Endodermal cell (in vitro differentiated cells): ENCODE data around the gene ESR2. TPM values are rescaled to one million over a fixed set of nuclear protein-coding genes. Genes with fewer than 3 reads are reported as not detected.

Experiments
- DNase-seq: peaks from one replicate; pipeline ENCODE4 v3.0.0-alpha.2; 2017
- H3K27ac ChIP-seq: 2 replicates; pipeline ENCODE4 v1.5.1; 2013; ENCODE audit warnings: mild to moderate bottlenecking, low read depth, low read length, moderate library complexity
- H3K27me3 ChIP-seq: 2 replicates; pipeline ENCODE4 v1.6.1; 2013; ENCODE audit warnings: mild to moderate bottlenecking, low read length, moderate library complexity; ENCODE audit not compliant: insufficient read depth, control insufficient read depth, poor library complexity, severe bottlenecking
- H3K36me3 ChIP-seq: 2 replicates; pipeline ENCODE4 v1.7.0; 2013; ENCODE audit warnings: mild to moderate bottlenecking, low read length, moderate library complexity; ENCODE audit not compliant: control insufficient read depth, insufficient read depth
- H3K4me1 ChIP-seq: one replicate; pipeline ENCODE4 v1.7.0; 2013; ENCODE audit warnings: low read length; ENCODE audit not compliant: control insufficient read depth, insufficient read depth
- H3K4me3 ChIP-seq: 2 replicates; pipeline ENCODE4 v1.5.1; 2013; ENCODE audit warnings: mild to moderate bottlenecking, low read length, moderate library complexity
- H3K9ac ChIP-seq: 2 replicates; pipeline ENCODE4 v1.6.1; 2013; ENCODE audit warnings: mild to moderate bottlenecking, low read length, moderate library complexity; ENCODE audit not compliant: poor library complexity, severe bottlenecking; ENCODE audit errors: extremely low read depth
- H3K9me3 ChIP-seq: 2 replicates; pipeline ENCODE4 v1.6.1; 2013; ENCODE audit warnings: mild to moderate bottlenecking, low read length, moderate library complexity; ENCODE audit not compliant: control insufficient read depth
- H3K27ac Mint-ChIP-seq: 2 replicates; pipeline ENCODE4 v1.8.0; 2020; ENCODE audit warnings: mixed read lengths
- H3K27me3 Mint-ChIP-seq: 2 replicates; pipeline ENCODE4 v1.8.0; 2021; ENCODE audit warnings: mild to moderate bottlenecking, mixed read lengths; ENCODE audit not compliant: insufficient read depth
- H3K36me3 Mint-ChIP-seq: 2 replicates; pipeline ENCODE4 v1.8.0; 2020; ENCODE audit warnings: low read depth, mixed read lengths
- H3K4me1 Mint-ChIP-seq: 2 replicates; pipeline ENCODE4 v1.8.0; 2020; ENCODE audit warnings: mixed read lengths
- H3K4me3 Mint-ChIP-seq: 2 replicates; pipeline ENCODE4 v1.8.0; 2020; ENCODE audit warnings: mild to moderate bottlenecking, moderate library complexity, mixed read lengths
- H3K9me3 Mint-ChIP-seq: 2 replicates; pipeline ENCODE4 v1.8.0; 2020; ENCODE audit warnings: mild to moderate bottlenecking, mixed read lengths
- WGBS, 2 experiments: methylation state at CpG; one replicate each; pipeline versions ENCODE4 v1.1.5 to v1.1.7; 2013; ENCODE audit warnings: missing lambda C conversion rate in 2 of 2, mixed read lengths in 1 of 2; ENCODE audit not compliant: insufficient coverage in 1 of 2, insufficient read length in 1 of 2; 5-methylcytosine and 5-hydroxymethylcytosine counted together
- total RNA-seq, 2 donors: library from RNA; stranded (reverse); fragmentation: NEBNext Ultra II Directional in 1 of 2; extraction: Animal tissue kit (Norgen Biotek cat#: 25700) in 1 of 2; gene quantifications; 2 replicates in 1 of 2; 3 replicates in 1 of 2; pipeline ENCODE4 v1.2.1, GENCODE V29; 2021
- TF ChIP-seq, protein P1 (sequence below): fragments of 200-600 bp; sonication (generic); conservative IDR thresholded peaks from 2 replicates; pipeline ENCODE4 v1.5.0; 2021; ENCODE audit warnings: antibody characterized with exemption, mild to moderate bottlenecking

ESR2 gene
- total RNA-seq, 2 donors from 2014 or later = 0.57 to 0.66 TPM

DNA sequence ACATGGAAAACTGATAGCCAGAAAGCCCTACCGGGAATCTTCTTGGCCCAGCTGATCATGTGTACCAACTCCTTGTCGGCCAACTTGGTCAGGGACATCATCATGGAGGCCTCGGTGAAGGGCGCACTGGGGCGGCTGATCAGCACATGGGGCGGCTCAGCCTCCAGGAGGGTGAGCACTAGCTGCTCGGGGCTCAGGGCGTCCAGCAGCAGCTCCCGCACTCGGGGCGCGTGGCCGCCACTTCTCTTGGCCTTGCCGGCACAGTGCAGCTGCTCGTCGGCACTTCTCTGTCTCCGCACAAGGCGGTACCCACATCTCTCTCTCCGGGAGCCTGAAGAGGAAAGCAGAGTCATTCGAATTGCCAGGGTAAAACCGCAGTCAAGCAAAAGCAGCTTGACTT, 33.8 kb downstream of the ESR2 start:
- no peaks in the 10 kb centered on the region for H3K27me3 Mint-ChIP-seq
- H3K9me3 Mint-ChIP-seq = no peaks in the 10 kb centered on the region
- Histone ChIP-seq H3K4me3 (no peak overlapping the region), H3K4me1 (no peaks in the 10 kb centered on the region), H3K27me3 (no peaks in the 10 kb centered on the region), H3K9ac (no peak overlapping the region), H3K27ac (no peak overlapping the region), H3K36me3 (no peaks in the 10 kb centered on the region), H3K9me3 (no peaks in the 10 kb centered on the region)
- H3K27ac Mint-ChIP-seq = no peak overlapping the region
- H3K4me3 Mint-ChIP-seq = no peak overlapping the region
- DNase-seq = no peak
- TF ChIP-seq, protein P1, sequence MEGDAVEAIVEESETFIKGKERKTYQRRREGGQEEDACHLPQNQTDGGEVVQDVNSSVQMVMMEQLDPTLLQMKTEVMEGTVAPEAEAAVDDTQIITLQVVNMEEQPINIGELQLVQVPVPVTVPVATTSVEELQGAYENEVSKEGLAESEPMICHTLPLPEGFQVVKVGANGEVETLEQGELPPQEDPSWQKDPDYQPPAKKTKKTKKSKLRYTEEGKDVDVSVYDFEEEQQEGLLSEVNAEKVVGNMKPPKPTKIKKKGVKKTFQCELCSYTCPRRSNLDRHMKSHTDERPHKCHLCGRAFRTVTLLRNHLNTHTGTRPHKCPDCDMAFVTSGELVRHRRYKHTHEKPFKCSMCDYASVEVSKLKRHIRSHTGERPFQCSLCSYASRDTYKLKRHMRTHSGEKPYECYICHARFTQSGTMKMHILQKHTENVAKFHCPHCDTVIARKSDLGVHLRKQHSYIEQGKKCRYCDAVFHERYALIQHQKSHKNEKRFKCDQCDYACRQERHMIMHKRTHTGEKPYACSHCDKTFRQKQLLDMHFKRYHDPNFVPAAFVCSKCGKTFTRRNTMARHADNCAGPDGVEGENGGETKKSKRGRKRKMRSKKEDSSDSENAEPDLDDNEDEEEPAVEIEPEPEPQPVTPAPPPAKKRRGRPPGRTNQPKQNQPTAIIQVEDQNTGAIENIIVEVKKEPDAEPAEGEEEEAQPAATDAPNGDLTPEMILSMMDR = no peak
- H3K4me1 Mint-ChIP-seq = peaks cover 11% of the 10 kb centered on the region
- WGBS, 2 experiments = 93 to 96% methylated on average over 15 to 21 of the region's 21 CpGs
- no peaks in the 10 kb centered on the region for H3K36me3 Mint-ChIP-seq

DNA sequence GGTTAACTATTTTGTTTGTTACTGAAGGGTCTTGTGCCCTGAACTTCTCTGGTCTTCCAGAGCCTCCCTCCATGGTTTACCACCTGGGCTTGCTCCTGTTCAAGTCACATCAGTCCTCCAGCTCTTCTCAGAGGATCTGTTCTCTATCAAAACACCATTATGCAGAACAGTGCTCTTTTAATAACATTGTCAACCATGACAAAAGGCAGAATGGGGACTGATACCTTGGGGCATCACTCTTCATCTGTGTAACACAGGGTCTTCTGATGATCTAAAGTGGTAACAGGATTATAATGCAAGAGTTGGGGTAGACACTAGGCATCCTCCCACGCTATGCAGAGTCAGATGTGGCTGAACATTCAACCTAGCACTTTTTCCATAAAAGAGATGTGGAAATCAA, 38.4 kb downstream of the ESR2 start:
- TF ChIP-seq, protein P1 = no peak
- H3K27me3 Mint-ChIP-seq = no peaks in the 10 kb centered on the region
- H3K9me3 ChIP-seq = no peaks in the 10 kb centered on the region
- H3K36me3 Mint-ChIP-seq = no peaks in the 10 kb centered on the region
- WGBS, 2 experiments = 96 to 100% methylated on average over 1 of the region's 1 CpG
- no peak for DNase-seq
- no peaks in the 10 kb centered on the region for H3K36me3 ChIP-seq
- no peaks in the 10 kb centered on the region for H3K27me3 ChIP-seq
- no peak overlapping the region for H3K9ac ChIP-seq
- peaks cover 11% of the 10 kb centered on the region for H3K4me1 Mint-ChIP-seq
- H3K9me3 Mint-ChIP-seq = no peaks in the 10 kb centered on the region
- H3K27ac ChIP-seq = no peak overlapping the region
- no peak overlapping the region for H3K4me3 ChIP-seq
- no peaks in the 10 kb centered on the region for H3K4me1 ChIP-seq
- no peak overlapping the region for H3K27ac Mint-ChIP-seq
- no peak overlapping the region for H3K4me3 Mint-ChIP-seq

DNA sequence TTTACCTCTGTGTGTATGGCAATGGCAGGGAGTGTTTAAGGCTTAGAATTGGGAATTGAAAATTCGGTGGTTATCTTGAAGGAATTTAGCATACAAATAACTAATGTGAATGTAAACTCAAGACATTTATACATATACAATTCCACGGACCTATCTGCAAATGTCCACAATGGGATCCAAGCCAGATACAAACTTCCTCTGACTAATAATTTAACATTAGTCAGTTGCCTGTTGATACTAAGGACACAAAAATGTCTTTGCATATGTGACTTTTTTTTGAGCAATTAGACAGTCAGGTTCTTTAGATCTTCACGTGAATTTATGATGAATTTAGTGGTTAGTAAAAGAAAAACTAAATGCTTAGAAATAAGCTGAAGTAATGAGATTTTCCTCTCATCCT, 40.5 kb downstream of the ESR2 start:
- H3K36me3 Mint-ChIP-seq = no peaks in the 10 kb centered on the region
- H3K4me3 ChIP-seq = no peak overlapping the region
- H3K27ac ChIP-seq = no peak overlapping the region
- no peaks in the 10 kb centered on the region for H3K27me3 Mint-ChIP-seq
- H3K4me3 Mint-ChIP-seq = no peak overlapping the region
- no peaks in the 10 kb centered on the region for H3K36me3 ChIP-seq
- DNase-seq = no peak
- WGBS, 2 experiments = 91 to 92% methylated on average over 2 to 3 of the region's 3 CpGs
- H3K9me3 ChIP-seq = no peaks in the 10 kb centered on the region
- no peaks in the 10 kb centered on the region for H3K9me3 Mint-ChIP-seq
- H3K4me1 ChIP-seq = no peaks in the 10 kb centered on the region
- no peak overlapping the region for H3K9ac ChIP-seq
- TF ChIP-seq, protein P1 = no peak
- H3K4me1 Mint-ChIP-seq = peaks cover 11% of the 10 kb centered on the region
- no peaks in the 10 kb centered on the region for H3K27me3 ChIP-seq
- no peak overlapping the region for H3K27ac Mint-ChIP-seq
